Measurements from ENCODE around the gene NCAPD2.
"Not testable (repeated sequence)": the region's sequence is repeated elsewhere in the genome, so short reads cannot be mapped to it uniquely, and the experiment has no call there.

The NCAPD2 gene

GRCh38 chr12:6464531-6464930 lies 29.4 kb upstream of the NCAPD2 start:
- no peak for DNase-seq (ENCODE audit: low read depth in 2 of 2, low spot score in 1 of 2)

- DNase-seq (ENCODE audit: low read depth in 2 of 2, low spot score in 1 of 2), result no peak
Observed at GRCh38 chr12:6465467-6466183, 28.3 kb upstream of the NCAPD2 start.

- no peak for DNase-seq (ENCODE audit: low read depth in 2 of 2, low spot score in 1 of 2)
Observed at GRCh38 chr12:6466184-6466573, 27.7 kb upstream of the NCAPD2 start.

GRCh38 chr12:6466751-6467150 lies 27.2 kb upstream of the NCAPD2 start:
- DNase-seq (ENCODE audit: low read depth in 2 of 2, low spot score in 1 of 2), result not testable (repeated sequence)

- DNase-seq (ENCODE audit: low read depth in 2 of 2, low spot score in 1 of 2), result not testable (repeated sequence)
Observed at GRCh38 chr12:6467571-6468282, 26.2 kb upstream of the NCAPD2 start.

GRCh38 chr12:6468283-6468575 lies 25.7 kb upstream of the NCAPD2 start:
- DNase-seq (ENCODE audit: low read depth in 2 of 2, low spot score in 1 of 2), result no peak

- DNase-seq (ENCODE audit: low read depth in 2 of 2, low spot score in 1 of 2), result no peak
Observed at GRCh38 chr12:6469092-6469491, 24.8 kb upstream of the NCAPD2 start.

GRCh38 chr12:6469609-6470374 lies 24.1 kb upstream of the NCAPD2 start:
- DNase-seq (ENCODE audit: low read depth in 2 of 2, low spot score in 1 of 2), result no peak

GRCh38 chr12:6470375-6471163 lies 23.3 kb upstream of the NCAPD2 start, which contains the start of gene VAMP1:
Gene VAMP1, minus strand, starts transcription at chr12:6470677. Its CDS starts 146 bp downstream, at chr12:6470531.
- DNase-seq (ENCODE audit: low read depth in 2 of 2, low spot score in 1 of 2), result peak; percentile 95 to 96

GRCh38 chr12:6471989-6472360 lies 21.9 kb upstream of the NCAPD2 start:
- no peak for DNase-seq (ENCODE audit: low read depth in 2 of 2, low spot score in 1 of 2)

GRCh38 chr12:6472491-6472890 lies 21.4 kb upstream of the NCAPD2 start:
- DNase-seq (ENCODE audit: low read depth in 2 of 2, low spot score in 1 of 2), result no peak

GRCh38 chr12:6475233-6475975 lies 18.5 kb upstream of the NCAPD2 start:
- not testable (repeated sequence) for DNase-seq (ENCODE audit: low read depth in 2 of 2, low spot score in 1 of 2)

- DNase-seq (ENCODE audit: low read depth in 2 of 2, low spot score in 1 of 2), result no peak
Observed at GRCh38 chr12:6476489-6476888, 17.4 kb upstream of the NCAPD2 start.

GRCh38 chr12:6477601-6478377 lies 16.1 kb upstream of the NCAPD2 start:
- DNase-seq (ENCODE audit: low read depth in 2 of 2, low spot score in 1 of 2), result not testable (repeated sequence)

- DNase-seq (ENCODE audit: low read depth in 2 of 2, low spot score in 1 of 2), result no peak
Observed at GRCh38 chr12:6478416-6478815, 15.5 kb upstream of the NCAPD2 start.

- DNase-seq (ENCODE audit: low read depth in 2 of 2, low spot score in 1 of 2), result no peak
Observed at GRCh38 chr12:6488240-6488639, 5.7 kb upstream of the NCAPD2 start.

- no peak for DNase-seq (ENCODE audit: low read depth in 2 of 2, low spot score in 1 of 2)
Observed at GRCh38 chr12:6489449-6489848, 4.5 kb upstream of the NCAPD2 start.

GRCh38 chr12:6490673-6491072 lies 3.2 kb upstream of the NCAPD2 start:
- not testable (repeated sequence) for DNase-seq (ENCODE audit: low read depth in 2 of 2, low spot score in 1 of 2)

- peak; percentile 95 to 96 for DNase-seq (ENCODE audit: low read depth in 2 of 2, low spot score in 1 of 2)
Observed at GRCh38 chr12:6492838-6493496, 935 bp upstream of the NCAPD2 start, which contains the start of gene MRPL51. Gene MRPL51, minus strand, starts transcription at chr12:6493262. Its CDS starts 126 bp downstream, at chr12:6493136.

Data from stimulated activated CD8-positive, alpha-beta memory T cell treated with anti-CD3 and anti-CD28 coated beads, Interleukin-4, amount 100 ng/mL, for 1 hour (primary cell).